Activated CD4-positive, CD25-positive, alpha-beta regulatory T cell treated with anti-CD3 and anti-CD28 coated beads, Interleukin-2, amount 50 U/mL, for 16 hours (primary cell): ENCODE data around the gene BTBD19.
"Not testable (repeated sequence)": the region's sequence is repeated elsewhere in the genome, so short reads cannot be mapped to it uniquely, and the experiment has no call there.

ENCODE experiments used
- DNase-seq: peaks from one replicate; pipeline ENCODE4 v3.0.0-alpha.2; 2020; ENCODE audit warnings: low read depth, low spot score

Gene BTBD19

GRCh38 chr1:44828003-44828651 lies 19.8 kb downstream of the BTBD19 start:
- no peak for DNase-seq

- DNase-seq = no peak
These were observed 20.6 kb downstream of the BTBD19 start for GRCh38 chr1:44828841-44829440.

DNA sequence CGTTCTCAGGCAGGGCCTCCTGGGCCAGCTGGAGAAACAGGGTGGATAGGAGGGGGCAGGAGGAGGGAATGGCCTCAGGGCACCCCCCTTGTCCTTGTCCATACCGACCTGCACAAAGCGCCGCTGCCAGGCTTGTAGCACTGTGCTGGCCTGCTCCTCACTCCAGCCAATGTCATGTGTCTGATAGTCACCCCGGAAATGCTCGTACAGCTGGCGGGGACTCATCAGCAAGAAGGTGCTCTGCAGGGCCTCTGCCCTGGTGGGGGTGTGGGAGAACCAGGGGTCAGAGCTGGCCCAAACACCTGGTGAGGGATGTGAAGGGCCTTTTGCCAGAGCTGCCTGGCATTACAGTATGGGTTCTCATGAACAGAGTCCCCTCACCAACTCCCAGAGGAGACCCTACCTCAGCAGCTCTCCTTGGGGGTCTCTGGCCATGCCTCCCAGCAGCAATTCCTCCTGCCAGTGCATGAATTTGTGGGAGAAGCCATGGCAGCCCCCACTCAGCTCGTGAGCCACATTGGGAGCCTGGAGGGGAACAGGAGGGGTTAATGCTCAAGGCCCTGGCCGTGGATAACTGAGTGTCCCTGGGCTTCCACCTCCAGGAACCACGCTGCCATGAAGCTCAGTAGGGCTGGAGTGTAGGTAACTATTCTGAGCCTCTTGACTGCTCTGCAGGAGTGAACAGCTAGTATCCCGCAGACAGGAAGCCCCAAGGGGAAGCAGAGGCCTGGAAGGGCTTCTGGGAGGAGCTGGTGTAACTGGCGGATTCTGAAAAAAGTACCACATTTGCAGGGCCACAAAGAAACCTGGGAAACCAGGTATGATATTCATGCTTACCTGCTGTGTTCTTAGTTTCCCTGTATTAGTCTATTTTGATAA lies 21.4 kb downstream of the BTBD19 start:
- DNase-seq = no peak

DNA sequence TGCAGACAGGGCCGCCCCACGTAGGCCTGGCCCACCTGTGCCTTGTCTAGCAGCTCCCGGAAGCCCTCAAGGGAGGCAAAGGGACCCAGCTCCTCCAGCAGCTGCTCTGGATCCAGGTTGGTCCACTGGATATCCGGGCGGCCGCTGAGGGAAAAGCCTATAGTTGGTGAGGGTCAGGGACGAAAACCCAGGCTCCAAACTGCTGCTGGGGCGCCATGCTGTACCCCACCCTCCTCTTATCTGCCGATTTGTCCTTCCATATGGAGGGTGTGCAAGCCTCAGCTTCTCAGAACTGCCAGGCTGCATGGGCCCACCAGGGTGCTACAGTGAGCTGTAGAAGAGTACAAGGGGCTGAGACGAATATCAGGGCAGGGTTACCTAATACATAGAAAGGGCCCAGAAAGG lies 22.6 kb downstream of the BTBD19 start:
- DNase-seq = no peak

GRCh38 chr1:44831516-44831915 lies 23.2 kb downstream of the BTBD19 start:
- DNase-seq = no peak

DNA sequence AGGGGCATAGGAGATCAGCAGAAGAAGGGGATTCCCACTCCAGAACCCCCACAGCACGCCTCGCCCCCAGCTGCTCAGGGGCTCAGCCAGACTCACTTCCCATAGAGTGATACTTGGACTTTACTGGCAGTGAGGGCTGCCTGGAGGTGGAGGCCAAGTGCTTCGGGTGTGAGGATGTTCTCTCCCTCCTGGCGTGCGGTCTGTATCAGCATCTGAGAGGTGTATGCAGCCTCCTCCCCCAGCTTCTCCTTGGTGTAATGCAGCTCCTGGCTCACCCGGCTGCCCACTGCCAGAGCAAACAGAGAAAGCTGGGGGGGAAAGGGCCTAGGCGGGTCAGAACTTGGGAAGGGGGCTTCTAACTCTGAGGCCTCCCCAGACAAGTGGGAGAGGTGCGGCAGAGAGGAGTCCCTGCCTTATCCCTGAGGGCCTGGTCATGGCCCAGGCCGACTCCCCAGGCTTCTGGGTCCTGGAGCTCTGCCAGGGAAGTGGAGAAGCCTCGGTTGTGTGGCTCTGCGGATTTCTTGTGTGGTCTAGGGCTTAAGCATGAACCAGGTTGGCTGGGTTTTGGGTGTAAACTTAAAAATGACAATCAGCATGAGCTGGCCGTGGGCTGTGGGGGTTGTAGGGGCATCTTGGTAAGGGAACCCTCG lies 23.9 kb downstream of the BTBD19 start:
- DNase-seq = no peak

DNA sequence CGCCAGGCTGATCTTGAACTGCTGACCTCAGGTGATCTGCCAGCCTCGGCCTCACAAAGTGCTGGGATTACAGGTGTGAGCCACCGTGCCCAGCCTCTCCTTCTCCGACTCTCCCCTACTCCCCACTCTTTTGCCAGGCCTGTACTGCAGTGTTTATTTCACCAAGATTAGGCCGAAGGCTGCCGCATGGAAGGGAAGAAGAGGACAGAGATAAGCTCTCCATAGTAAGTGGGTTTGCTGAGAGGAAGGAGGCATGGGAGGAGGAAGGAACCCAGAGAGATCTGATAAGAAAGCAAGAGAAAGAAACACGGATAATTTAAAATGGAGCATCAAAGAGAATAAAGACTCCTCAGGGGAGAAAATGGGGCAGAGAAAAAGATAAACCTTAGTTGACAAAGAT lies 26.0 kb downstream of the BTBD19 start:
- DNase-seq = no peak

GRCh38 chr1:44835738-44836675 lies 27.7 kb downstream of the BTBD19 start:
- peak; percentile 66 for DNase-seq

- not testable (repeated sequence) for DNase-seq
These were observed 30.0 kb downstream of the BTBD19 start for GRCh38 chr1:44838294-44838693.

GRCh38 chr1:44839576-44839975 lies 31.3 kb downstream of the BTBD19 start:
- DNase-seq = no peak

DNA sequence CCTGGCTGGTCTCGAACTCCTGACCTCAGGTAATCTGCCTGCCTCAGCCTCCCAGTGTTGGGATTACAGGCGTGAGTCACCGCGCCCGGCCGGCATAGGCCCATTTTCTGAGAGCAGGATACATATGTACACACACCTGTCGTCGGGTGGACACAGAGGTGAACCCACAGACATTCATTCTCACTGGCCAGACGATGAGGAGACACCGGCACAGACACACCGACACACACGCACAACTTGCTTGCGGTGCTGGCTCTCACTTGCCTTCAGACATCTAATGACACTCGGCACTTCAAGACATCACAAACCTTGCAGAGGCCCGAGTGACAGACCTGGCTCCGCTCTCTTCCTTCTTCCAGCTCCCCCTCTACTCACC lies 34.2 kb downstream of the BTBD19 start:
- no peak for DNase-seq

GRCh38 chr1:44842862-44843655 lies 34.7 kb downstream of the BTBD19 start, which contains the start of gene PTCH2:
Gene PTCH2, minus strand, starts transcription at chr1:44843253. Its CDS starts 321 bp downstream, at chr1:44842932.
- DNase-seq = no peak

- no peak for DNase-seq
These were observed 38.7 kb downstream of the BTBD19 start for GRCh38 chr1:44846985-44847384.

DNA sequence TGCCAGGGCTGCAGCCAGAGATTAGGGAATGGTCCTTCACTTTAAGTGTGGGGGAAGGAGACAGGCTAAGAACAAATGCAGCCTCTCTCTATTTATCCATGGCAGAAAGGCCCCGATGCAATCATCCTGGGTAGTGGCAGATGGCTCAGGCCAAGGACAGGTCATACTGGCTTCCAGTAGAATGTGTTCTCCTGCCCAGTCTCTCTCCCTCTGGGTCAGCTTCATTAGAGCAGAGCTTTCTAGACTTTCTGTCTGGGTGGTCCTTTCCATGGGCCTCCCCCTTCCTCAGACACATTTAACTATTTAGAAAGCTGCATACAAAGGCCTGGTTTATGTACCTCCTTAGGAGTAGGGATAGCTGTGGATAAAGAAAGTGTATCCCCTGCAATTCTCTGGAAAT lies 39.5 kb downstream of the BTBD19 start:
- no peak for DNase-seq

GRCh38 chr1:44848456-44849181 lies 40.3 kb downstream of the BTBD19 start:
- no peak for DNase-seq

GRCh38 chr1:44849575-44850132 lies 41.3 kb downstream of the BTBD19 start:
- DNase-seq = no peak

GRCh38 chr1:44851308-44851707 lies 43.0 kb downstream of the BTBD19 start:
- DNase-seq = no peak

- DNase-seq = no peak
These were observed 44.9 kb downstream of the BTBD19 start for GRCh38 chr1:44853201-44853600.

GRCh38 chr1:44854970-44855369 lies 46.6 kb downstream of the BTBD19 start:
- no peak for DNase-seq
